ENCODE results near the gene CNNM2.
"Not testable (repeated sequence)": the region's sequence is repeated elsewhere in the genome, so short reads cannot be mapped to it uniquely, and the experiment has no call there.

The CNNM2 gene

DNA sequence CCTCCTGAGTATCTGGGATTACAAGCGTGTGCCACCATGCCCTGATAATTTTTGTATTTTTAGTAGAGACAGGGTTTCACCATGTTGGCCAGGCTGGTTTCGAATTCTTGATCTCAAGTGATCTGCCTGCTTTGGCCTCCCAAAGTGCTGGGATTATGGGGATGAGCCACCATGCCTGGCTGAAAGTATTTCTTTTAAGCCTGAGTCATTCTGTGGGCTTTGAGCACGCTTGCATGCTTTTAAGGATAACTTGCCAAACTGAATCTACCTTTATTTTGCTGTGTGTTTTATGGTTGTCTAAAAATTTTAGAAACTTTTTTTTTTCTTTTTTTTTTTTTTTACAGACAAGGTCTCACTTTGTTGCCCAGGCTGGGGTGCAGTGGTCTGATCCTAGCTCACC is 33.2 kb downstream of the CNNM2 start:
- H3K4me3 ChIP-seq (ENCODE audit: low read length): no peak overlapping the region
- no peak overlapping the region for H3K9ac ChIP-seq (ENCODE audit: low read depth, low read length)
- no peaks in the 10 kb centered on the region for H3K27me3 ChIP-seq (ENCODE audit: control insufficient read depth, insufficient read depth, low read length)
- no peaks in the 10 kb centered on the region for H3K9me3 ChIP-seq (replicated peaks; ENCODE audit: low read length)
- H3K4me1 ChIP-seq (ENCODE audit: control insufficient read depth, insufficient read depth, low read length): no peaks in the 10 kb centered on the region
- no peaks in the 10 kb centered on the region for H3K36me3 ChIP-seq (ENCODE audit: insufficient read depth, low read length)
- H3K4me2 ChIP-seq (ENCODE audit: low read length): no peak overlapping the region

DNA sequence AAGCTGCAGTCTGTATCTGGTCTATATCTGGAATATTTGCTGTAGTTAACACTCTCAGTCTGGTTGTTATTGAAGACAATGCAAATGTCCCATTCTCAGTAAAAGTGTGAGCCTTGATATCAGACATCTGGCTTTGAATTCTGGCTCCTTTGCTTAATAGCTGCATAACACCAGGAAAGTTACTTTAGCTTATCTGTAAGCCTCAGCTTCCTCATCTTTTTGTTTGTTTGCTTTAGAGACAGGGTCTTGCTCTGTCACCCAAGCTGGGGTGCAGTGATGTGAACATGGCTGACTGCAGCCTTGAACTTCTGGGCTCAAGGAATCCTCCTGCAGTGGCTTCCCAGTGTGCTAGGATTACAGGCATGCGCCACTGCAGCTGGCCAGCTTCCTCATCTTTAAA is 41.3 kb downstream of the CNNM2 start:
- Histone ChIP-seq H3K27me3 (ENCODE audit: control insufficient read depth, insufficient read depth, low read length) (no peaks in the 10 kb centered on the region), H3K4me2 (ENCODE audit: low read length) (no peak overlapping the region), H3K9me3 (replicated peaks; ENCODE audit: low read length) (no peaks in the 10 kb centered on the region), H3K4me1 (ENCODE audit: control insufficient read depth, insufficient read depth, low read length) (no peaks in the 10 kb centered on the region), H3K4me3 (ENCODE audit: low read length) (no peak overlapping the region), H3K36me3 (ENCODE audit: insufficient read depth, low read length) (no peaks in the 10 kb centered on the region), H3K9ac (ENCODE audit: low read depth, low read length) (no peak overlapping the region)

DNA sequence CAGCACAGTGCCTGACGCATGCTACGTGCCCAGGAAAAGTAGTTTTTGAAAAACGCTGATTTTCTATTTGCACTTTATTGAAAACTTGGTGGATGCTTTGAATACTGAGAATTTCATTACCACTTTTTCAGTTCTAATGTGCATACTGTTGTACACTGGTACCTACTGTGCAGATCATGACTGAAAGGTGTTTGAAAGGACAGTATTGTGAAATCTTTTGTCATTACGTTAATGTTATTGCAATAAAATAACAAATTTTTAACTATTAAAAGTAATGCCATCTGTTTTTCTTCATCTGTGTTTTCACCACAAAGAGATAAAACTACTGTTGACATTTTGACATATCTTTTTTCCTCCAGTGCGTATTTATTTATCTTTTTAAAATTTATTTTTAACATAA is 42.1 kb downstream of the CNNM2 start:
- Histone ChIP-seq H3K9ac (ENCODE audit: low read depth, low read length) (no peak overlapping the region), H3K27me3 (ENCODE audit: control insufficient read depth, insufficient read depth, low read length) (no peaks in the 10 kb centered on the region), H3K4me2 (ENCODE audit: low read length) (no peak overlapping the region), H3K9me3 (replicated peaks; ENCODE audit: low read length) (no peaks in the 10 kb centered on the region), H3K36me3 (ENCODE audit: insufficient read depth, low read length) (no peaks in the 10 kb centered on the region), H3K4me1 (ENCODE audit: control insufficient read depth, insufficient read depth, low read length) (no peaks in the 10 kb centered on the region), H3K4me3 (ENCODE audit: low read length) (no peak overlapping the region)

DNA sequence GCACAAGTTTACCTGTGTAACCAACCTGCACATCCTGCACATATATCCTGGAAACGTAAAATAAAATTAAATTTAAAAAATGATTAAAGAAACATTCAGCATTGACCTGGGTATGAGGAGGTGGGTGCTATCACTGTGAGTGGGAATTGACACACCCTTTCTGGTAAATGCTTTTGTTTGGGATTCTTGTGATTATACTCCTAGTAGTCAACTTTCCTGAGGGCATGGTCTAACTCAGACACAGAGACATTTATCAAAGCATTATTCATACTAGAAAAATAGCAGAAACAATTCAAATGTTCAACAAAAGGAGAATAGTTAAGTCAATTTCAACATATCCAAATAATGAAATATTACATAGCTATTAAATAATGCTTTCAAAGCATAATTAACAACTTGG is 44.2 kb downstream of the CNNM2 start:
- Histone ChIP-seq H3K9ac (ENCODE audit: low read depth, low read length) (no peak overlapping the region), H3K36me3 (ENCODE audit: insufficient read depth, low read length) (no peaks in the 10 kb centered on the region), H3K4me3 (ENCODE audit: low read length) (no peak overlapping the region), H3K9me3 (replicated peaks; ENCODE audit: low read length) (no peaks in the 10 kb centered on the region), H3K4me1 (ENCODE audit: control insufficient read depth, insufficient read depth, low read length) (no peaks in the 10 kb centered on the region), H3K4me2 (ENCODE audit: low read length) (no peak overlapping the region), H3K27me3 (ENCODE audit: control insufficient read depth, insufficient read depth, low read length) (peaks cover 1% of the 10 kb centered on the region)

DNA sequence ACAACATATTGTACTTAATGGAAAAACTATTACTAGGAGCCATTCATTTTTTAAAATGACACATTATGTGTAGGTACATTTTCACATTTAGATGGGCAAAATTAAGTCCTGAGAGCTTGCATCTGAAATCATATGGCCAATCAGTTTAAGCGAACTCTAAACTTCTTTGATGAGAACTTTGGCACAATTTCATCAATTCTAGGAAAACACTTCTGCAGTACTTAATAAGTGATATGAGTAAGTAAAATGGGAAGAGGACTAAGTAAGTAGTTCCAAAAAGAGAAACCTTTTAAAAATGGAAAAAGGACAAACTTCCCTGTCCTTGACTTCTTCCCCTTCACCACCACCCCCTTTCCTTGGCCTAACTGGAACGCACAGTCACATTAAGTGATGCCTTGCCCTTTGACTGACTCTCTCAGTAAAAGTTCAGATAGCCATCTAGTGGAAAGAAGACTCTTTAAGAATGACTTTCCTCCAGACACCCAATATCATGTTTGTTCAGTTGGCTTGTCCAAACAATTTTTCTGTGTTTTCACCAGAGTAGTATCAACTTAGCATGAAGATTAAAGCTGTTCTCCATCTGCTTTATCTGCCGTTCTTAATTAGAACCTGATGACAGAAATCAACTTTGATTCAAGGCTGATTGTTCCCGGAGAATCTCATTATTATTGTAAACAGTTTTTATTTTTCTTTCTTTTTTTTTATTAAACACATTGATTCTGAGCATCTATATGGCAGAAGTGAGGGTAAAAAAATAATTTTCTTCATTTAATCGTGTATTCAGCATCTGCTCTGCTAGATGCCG is 45.1 kb downstream of the CNNM2 start:
- peaks cover 3% of the 10 kb centered on the region for H3K27me3 ChIP-seq (ENCODE audit: control insufficient read depth, insufficient read depth, low read length)
- no peaks in the 10 kb centered on the region for H3K36me3 ChIP-seq (ENCODE audit: insufficient read depth, low read length)
- no peak overlapping the region for H3K4me2 ChIP-seq (ENCODE audit: low read length)
- no peaks in the 10 kb centered on the region for H3K4me1 ChIP-seq (ENCODE audit: control insufficient read depth, insufficient read depth, low read length)
- H3K9me3 ChIP-seq (replicated peaks; ENCODE audit: low read length): no peaks in the 10 kb centered on the region
- H3K4me3 ChIP-seq (ENCODE audit: low read length): no peak overlapping the region
- no peak overlapping the region for H3K9ac ChIP-seq (ENCODE audit: low read depth, low read length)

DNA sequence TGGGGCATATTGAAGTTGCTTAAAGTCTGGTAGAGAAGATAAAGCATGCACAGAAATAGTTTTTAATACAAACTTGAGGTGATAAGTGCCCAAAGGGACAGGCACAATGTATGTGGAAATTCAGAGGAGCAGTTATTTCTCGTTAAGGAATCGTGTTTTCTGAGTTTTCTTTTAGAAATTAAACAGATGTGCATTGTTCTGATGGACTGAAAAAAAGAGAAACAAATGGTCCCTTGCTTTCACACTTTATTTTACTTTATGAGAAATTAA is 45.6 kb downstream of the CNNM2 start:
- Histone ChIP-seq H3K36me3 (ENCODE audit: insufficient read depth, low read length) (no peaks in the 10 kb centered on the region), H3K4me1 (ENCODE audit: control insufficient read depth, insufficient read depth, low read length) (no peaks in the 10 kb centered on the region), H3K9me3 (replicated peaks; ENCODE audit: low read length) (no peaks in the 10 kb centered on the region), H3K4me3 (ENCODE audit: low read length) (no peak overlapping the region), H3K27me3 (ENCODE audit: control insufficient read depth, insufficient read depth, low read length) (peaks cover 3% of the 10 kb centered on the region), H3K9ac (ENCODE audit: low read depth, low read length) (no peak overlapping the region), H3K4me2 (ENCODE audit: low read length) (no peak overlapping the region)

DNA sequence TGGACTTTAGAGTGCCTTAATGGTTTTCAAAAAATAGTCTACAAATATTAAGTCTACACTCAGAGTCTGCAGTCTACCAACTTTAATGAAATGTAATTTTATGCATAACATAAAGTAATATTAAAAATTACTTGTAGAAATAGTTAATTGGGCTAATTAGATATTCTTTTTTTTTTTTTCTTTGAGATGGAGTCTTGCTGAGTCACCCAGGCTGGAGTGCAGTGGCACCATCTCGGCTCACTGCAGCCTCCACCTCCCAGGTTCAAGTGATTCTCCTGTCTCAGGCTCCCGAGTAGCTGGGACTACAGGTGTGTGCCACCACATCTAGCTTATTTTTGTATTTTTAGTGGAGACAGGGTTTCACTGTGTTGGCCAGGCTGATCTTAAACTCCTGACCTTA is 46.0 kb downstream of the CNNM2 start:
- not testable (repeated sequence) for H3K9ac ChIP-seq (ENCODE audit: low read depth, low read length); H3K36me3 ChIP-seq (ENCODE audit: insufficient read depth, low read length); H3K4me3 ChIP-seq (ENCODE audit: low read length); H3K9me3 ChIP-seq (replicated peaks; ENCODE audit: low read length); H3K27me3 ChIP-seq (ENCODE audit: control insufficient read depth, insufficient read depth, low read length); H3K4me1 ChIP-seq (ENCODE audit: control insufficient read depth, insufficient read depth, low read length); H3K4me2 ChIP-seq (ENCODE audit: low read length)

DNA sequence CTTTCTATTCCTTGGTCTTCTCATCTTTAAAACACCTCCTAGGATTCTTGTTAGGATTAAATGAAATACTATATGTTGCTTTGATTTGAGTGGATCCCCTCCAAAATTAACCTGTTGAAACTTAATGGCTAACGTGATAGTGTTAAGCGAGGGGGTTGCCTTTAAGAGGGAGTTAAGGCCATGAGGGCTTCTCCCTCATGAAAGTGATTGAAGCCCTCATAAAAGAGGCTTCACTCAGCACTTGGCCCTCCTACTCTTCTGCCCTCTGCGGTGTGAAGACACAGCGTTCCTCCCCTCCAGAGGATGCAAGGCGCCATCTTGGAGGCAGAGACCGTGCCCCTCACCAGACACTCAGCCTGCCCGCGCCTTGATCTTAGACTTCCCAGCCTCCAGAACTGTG is 46.6 kb downstream of the CNNM2 start:
- Histone ChIP-seq H3K27me3 (ENCODE audit: control insufficient read depth, insufficient read depth, low read length) (peaks cover 3% of the 10 kb centered on the region), H3K4me3 (ENCODE audit: low read length) (no peak overlapping the region), H3K36me3 (ENCODE audit: insufficient read depth, low read length) (no peaks in the 10 kb centered on the region), H3K4me2 (ENCODE audit: low read length) (no peak overlapping the region), H3K9me3 (replicated peaks; ENCODE audit: low read length) (no peaks in the 10 kb centered on the region), H3K9ac (ENCODE audit: low read depth, low read length) (no peak overlapping the region), H3K4me1 (ENCODE audit: control insufficient read depth, insufficient read depth, low read length) (no peaks in the 10 kb centered on the region)

DNA sequence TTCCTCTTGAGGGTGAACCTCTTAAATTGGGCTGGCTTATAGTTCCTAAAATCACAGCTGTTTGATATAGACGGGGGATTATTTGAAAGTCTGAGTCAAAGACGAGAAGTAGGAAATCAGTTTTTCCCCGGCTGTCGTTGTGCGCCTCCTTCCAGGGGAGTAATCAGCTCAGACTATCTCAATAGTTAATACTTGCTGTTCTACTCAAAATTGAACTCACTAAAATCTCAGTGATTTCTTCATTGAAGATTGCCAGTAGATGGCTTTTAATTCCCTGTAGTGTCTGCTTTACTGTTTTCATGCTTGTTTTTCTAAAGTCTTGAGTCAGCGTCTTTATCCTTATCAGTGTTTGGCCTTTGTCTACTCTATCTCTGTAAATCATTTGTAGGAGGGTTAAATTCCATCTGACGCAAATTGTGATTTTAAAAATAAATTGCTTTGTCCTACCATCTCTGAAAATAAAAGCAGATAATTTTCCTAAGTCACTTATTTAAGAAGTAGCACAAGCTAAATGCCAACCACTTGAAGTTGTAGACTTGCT is 47.3 kb downstream of the CNNM2 start:
- Histone ChIP-seq H3K27me3 (ENCODE audit: control insufficient read depth, insufficient read depth, low read length) (peaks cover 3% of the 10 kb centered on the region), H3K36me3 (ENCODE audit: insufficient read depth, low read length) (no peaks in the 10 kb centered on the region), H3K9ac (ENCODE audit: low read depth, low read length) (no peak overlapping the region), H3K9me3 (replicated peaks; ENCODE audit: low read length) (no peaks in the 10 kb centered on the region), H3K4me2 (ENCODE audit: low read length) (no peak overlapping the region), H3K4me1 (ENCODE audit: control insufficient read depth, insufficient read depth, low read length) (no peaks in the 10 kb centered on the region), H3K4me3 (ENCODE audit: low read length) (no peak overlapping the region)

DNA sequence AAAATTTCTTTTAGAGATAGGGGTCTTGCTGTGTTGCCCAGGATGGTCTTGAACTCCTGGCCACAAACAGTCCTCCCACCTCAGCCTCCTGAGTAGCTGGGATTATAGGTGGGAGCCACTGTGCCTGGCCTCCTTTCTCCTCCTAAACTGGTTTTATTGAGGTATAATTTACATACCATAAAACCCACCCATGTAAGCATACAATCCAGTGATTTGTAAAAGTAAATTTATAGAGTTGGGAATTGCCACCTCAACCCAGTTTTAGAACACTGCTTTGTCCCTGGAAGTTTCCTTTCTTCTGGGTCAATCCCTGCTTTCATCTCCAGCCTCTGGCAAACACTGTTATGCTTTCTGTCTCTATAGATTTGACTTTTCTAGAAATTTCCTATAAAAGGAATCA is 49.0 kb downstream of the CNNM2 start:
- H3K4me3 ChIP-seq (ENCODE audit: low read length): no peak overlapping the region
- no peaks in the 10 kb centered on the region for H3K4me1 ChIP-seq (ENCODE audit: control insufficient read depth, insufficient read depth, low read length)
- H3K9ac ChIP-seq (ENCODE audit: low read depth, low read length): no peak overlapping the region
- H3K9me3 ChIP-seq (replicated peaks; ENCODE audit: low read length): no peaks in the 10 kb centered on the region
- no peaks in the 10 kb centered on the region for H3K36me3 ChIP-seq (ENCODE audit: insufficient read depth, low read length)
- H3K27me3 ChIP-seq (ENCODE audit: control insufficient read depth, insufficient read depth, low read length): peaks cover 3% of the 10 kb centered on the region
- no peak overlapping the region for H3K4me2 ChIP-seq (ENCODE audit: low read length)

DNA sequence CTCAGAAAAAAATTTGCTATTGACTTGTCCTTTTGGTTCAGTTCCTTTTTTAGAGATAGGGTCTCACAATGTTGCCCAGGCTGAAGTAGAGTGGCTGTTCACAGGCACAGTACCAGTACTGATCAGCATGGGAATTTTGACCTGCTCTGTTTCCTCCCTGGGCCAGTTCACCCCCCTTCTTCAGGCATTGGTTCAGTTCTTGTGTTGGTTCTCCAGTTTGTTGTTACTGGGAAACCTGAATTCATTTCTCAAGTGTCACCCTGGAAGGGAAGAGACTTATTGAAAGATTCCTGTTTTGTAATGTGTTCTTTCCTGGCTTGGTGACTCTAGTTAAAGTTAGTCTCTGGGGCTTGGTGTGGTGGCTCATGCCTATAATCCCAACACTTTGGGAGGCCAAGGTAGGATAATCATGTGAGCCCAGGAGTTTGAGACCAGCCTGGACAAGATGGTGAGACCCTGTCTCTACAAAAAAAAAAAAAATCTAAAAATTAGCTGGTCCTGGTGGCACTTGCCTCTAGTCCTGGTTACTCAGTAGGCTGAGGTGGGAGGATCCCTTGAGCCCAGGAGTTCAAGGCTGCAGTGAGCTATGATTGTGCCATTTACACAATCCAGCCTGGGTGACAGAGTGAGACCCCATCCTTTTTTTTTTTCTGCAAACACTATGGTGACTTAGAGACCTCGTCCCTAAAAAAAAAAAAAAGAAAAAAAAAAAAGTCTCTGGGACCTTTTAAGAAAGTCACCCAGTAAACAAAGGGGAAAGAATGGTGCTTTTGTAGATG is 52.7 kb downstream of the CNNM2 start:
- no peak overlapping the region for H3K4me2 ChIP-seq (ENCODE audit: low read length)
- no peaks in the 10 kb centered on the region for H3K9me3 ChIP-seq (replicated peaks; ENCODE audit: low read length)
- no peaks in the 10 kb centered on the region for H3K36me3 ChIP-seq (ENCODE audit: insufficient read depth, low read length)
- H3K9ac ChIP-seq (ENCODE audit: low read depth, low read length): no peak overlapping the region
- H3K4me3 ChIP-seq (ENCODE audit: low read length): no peak overlapping the region
- no peaks in the 10 kb centered on the region for H3K4me1 ChIP-seq (ENCODE audit: control insufficient read depth, insufficient read depth, low read length)
- peaks cover 3% of the 10 kb centered on the region for H3K27me3 ChIP-seq (ENCODE audit: control insufficient read depth, insufficient read depth, low read length)

Measured in skeletal muscle satellite cell (primary cell).